Measurements from ENCODE around the gene PSAP. TPM values are rescaled to one million over a fixed set of nuclear protein-coding genes. Genes with fewer than 3 reads are reported as not detected.
"Not testable (repeated sequence)": the region's sequence is repeated elsewhere in the genome, so short reads cannot be mapped to it uniquely, and the experiment has no call there.

Gene PSAP
- total and polyA plus RNA-seq, 9 donors: 632 to 3,407 (median 1,118) TPM

DNA sequence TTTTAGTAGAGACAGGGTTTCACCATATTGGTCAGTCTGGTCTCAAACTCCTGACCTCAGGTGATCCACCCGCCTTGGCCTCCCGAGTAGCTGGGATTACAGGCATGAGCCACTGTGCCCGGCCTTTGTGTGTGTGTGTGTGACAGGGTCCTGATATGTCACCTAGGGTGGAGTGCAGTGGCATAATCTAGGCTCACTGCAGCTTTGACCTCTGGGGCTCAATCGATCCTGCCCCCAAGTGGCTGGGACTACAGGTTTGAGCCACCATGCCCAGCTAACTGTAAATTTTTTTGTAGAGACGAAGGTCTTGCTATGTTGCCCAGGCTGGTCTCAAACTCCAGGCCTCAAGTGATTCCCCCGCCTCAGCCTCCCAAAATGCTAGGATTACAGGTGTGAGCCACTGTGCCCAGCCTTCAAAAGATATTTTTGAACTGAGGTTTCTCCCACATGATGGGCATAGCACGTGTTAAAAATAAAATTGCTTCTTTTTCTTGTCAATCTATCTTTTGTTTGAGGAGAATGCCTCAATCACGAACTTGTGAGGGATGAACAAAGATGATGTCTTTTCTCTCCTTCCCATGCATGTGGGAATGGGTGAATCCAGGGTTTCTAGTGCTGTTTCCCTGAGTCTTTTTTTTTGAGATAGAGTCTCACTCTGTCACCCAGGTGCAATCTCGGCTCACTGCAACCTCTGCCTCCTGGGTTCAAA lies 30.8 kb upstream of the PSAP start:
- no peaks in the 10 kb centered on the region for H3K9me3 ChIP-seq
- TF ChIP-seq, protein P1, sequence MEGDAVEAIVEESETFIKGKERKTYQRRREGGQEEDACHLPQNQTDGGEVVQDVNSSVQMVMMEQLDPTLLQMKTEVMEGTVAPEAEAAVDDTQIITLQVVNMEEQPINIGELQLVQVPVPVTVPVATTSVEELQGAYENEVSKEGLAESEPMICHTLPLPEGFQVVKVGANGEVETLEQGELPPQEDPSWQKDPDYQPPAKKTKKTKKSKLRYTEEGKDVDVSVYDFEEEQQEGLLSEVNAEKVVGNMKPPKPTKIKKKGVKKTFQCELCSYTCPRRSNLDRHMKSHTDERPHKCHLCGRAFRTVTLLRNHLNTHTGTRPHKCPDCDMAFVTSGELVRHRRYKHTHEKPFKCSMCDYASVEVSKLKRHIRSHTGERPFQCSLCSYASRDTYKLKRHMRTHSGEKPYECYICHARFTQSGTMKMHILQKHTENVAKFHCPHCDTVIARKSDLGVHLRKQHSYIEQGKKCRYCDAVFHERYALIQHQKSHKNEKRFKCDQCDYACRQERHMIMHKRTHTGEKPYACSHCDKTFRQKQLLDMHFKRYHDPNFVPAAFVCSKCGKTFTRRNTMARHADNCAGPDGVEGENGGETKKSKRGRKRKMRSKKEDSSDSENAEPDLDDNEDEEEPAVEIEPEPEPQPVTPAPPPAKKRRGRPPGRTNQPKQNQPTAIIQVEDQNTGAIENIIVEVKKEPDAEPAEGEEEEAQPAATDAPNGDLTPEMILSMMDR (IDR thresholded peaks at IDR 0.05): no peak
- TF ChIP-seq EP300 (IDR thresholded peaks at IDR 0.05) (no peak), POLR2A (IDR thresholded peaks at IDR 0.05) (no peak)
- H3K4me3 ChIP-seq: no peak overlapping the region
- DNase-seq: no peak
- H3K27ac ChIP-seq: no peak overlapping the region
- intact Hi-C loops (cut with DNase I): no loop called here
- 83 to 92% (median 92%) methylated on average over 8 to 9 of the region's 9 CpGs for WGBS, 3 donors
- no peaks in the 10 kb centered on the region for H3K4me1 ChIP-seq (ENCODE audit: insufficient read depth)
- no peaks in the 10 kb centered on the region for H3K27me3 ChIP-seq
- H3K36me3 ChIP-seq: no peaks in the 10 kb centered on the region

DNA sequence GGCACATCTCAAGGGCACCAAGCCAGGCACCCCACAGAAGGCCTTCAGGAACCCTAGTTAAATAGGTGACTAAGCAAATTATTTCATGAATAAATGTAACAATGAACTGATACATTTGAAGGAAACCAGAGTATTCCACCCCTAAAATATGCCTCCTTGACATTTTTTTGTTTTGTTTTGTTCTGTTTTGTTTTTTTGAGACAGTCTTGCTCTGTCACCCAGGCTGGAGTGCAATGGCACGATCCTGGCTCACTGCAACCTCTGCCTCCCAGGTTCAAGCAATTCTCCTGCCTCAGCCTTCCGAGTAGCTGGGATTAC lies 30.2 kb upstream of the PSAP start:
- 89 to 98% (median 95%) methylated on average over 2 of the region's 2 CpGs for WGBS, 3 donors
- DNase-seq; H3K4me3 ChIP-seq; intact Hi-C loops (cut with DNase I); H3K4me1 ChIP-seq (ENCODE audit: insufficient read depth); H3K36me3 ChIP-seq; H3K9me3 ChIP-seq; H3K27me3 ChIP-seq; H3K27ac ChIP-seq: not testable (repeated sequence)

DNA sequence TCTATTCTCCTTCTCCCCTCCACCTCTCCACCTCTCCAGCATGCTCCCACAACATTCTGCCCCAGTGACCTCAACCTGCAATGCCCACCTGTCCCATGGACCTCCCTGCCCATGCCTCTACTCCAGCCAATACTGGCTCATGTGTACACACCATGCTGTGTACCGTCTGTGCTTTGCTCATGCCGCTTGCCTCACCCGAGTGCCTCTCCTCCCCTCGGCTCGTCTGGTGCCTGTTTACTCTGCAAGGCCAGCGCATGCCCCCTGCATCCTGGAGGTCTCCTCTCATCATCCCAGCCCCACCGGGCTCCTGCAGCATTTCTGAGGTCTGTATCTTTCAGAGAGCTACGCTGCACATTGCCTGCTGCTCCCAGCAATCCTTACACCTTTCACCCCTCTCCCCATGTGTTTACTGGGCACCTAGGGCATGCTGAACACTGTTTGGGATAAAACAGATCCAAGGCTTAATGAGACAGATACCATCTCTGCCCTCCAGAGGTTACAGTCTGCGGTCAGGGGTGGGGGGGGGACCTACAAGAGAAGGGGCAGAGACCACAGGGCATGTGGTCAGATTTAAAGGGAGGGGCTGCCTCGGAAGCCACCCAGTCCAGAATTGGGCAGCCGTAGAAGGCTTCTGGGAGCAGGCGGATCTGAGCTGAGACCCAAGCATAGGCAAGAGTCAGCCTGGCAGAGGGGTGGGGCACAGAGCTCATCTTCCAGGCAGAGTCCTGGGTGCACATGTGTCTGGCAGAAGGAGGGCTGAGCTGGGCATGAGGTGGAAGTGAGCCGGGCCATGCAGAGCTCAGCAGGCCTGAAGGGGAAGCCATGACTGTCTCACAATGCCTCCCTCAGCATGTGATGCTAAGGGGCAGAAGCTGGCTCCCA lies 29.6 kb upstream of the PSAP start:
- intact Hi-C loops (cut with DNase I): no loop called here
- no peak overlapping the region for H3K27ac ChIP-seq
- no peaks in the 10 kb centered on the region for H3K36me3 ChIP-seq
- H3K9me3 ChIP-seq: no peaks in the 10 kb centered on the region
- no peaks in the 10 kb centered on the region for H3K27me3 ChIP-seq
- TF ChIP-seq, protein P1 (IDR thresholded peaks at IDR 0.05): no peak
- no peak for TF ChIP-seq EP300 (IDR thresholded peaks at IDR 0.05)
- no peak for TF ChIP-seq POLR2A (IDR thresholded peaks at IDR 0.05)
- H3K4me3 ChIP-seq: no peak overlapping the region
- no peak for DNase-seq
- no peaks in the 10 kb centered on the region for H3K4me1 ChIP-seq (ENCODE audit: insufficient read depth)
- WGBS, 3 donors: 74 to 79% (median 77%) methylated on average over 13 of the region's 13 CpGs

DNA sequence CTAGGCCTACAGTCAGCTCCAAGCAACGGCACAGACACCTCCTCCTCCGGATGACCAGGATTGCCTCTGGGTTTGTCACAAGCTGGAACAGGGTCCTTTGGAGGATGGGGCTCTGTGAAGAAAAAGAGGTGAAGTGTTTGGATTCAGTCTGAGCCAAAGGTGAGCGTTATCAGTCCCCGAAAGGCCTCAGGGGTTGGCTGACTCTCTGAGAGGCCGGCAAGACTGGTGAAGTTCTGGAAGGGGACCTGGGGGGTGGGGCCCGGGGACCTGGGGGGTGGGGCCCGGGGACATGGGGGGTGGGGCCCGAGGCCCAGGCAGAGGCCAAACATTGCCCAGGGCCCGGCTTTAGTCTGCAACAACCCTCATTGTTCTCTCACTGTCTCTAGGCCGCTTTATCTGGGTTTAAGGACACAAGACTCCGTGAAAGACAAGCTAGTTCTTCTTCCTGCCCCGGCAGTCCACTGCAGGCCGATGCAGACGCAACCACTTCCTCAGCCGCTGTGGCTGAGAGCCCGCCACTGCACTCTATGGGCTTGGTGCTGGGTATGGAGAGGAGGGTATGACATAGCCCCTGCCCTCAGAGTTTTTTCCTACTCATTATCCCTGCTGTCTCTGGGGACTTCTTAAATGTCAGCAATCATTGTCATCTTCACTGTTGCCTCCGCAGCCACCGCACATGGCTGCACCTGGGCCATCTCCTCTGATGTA lies 27.4 kb upstream of the PSAP start:
- H3K9me3 ChIP-seq: no peaks in the 10 kb centered on the region
- no peaks in the 10 kb centered on the region for H3K4me1 ChIP-seq (ENCODE audit: insufficient read depth)
- WGBS, 3 donors: 57 to 69% (median 62%) methylated on average over 16 to 18 of the region's 18 CpGs
- no peaks in the 10 kb centered on the region for H3K27me3 ChIP-seq
- intact Hi-C loops (cut with DNase I): no loop called here
- no peak overlapping the region for H3K27ac ChIP-seq
- DNase-seq: no peak
- no peaks in the 10 kb centered on the region for H3K36me3 ChIP-seq
- H3K4me3 ChIP-seq: no peak overlapping the region
- TF ChIP-seq, protein P1 (IDR thresholded peaks at IDR 0.05): no peak
- no peak for TF ChIP-seq POLR2A (IDR thresholded peaks at IDR 0.05)
- TF ChIP-seq EP300 (IDR thresholded peaks at IDR 0.05): no peak
